Suprapubic skin (tissue), 4 donors: ENCODE measurements around the gene RPL22.

Source experiments
- CTCF ChIP-seq, 2 donors: fragments of 200-600 bp in 1 of 2; fragments of 450-650 bp in 1 of 2; sonication (generic) in 1 of 2; IDR thresholded peaks; one replicate each; pipeline ENCODE4 v1.5.1; 2016 to 2019; ENCODE audit warnings: antibody characterized with exemption in 2 of 2, mild to moderate bottlenecking in 1 of 2, moderate library complexity in 1 of 2
- POLR2A ChIP-seq, 2 donors: fragments of 450-650 bp; IDR thresholded peaks; one replicate each; pipeline ENCODE4 v1.6.1; 2017; ENCODE audit warnings: antibody characterized with exemption in 2 of 2, mild to moderate bottlenecking in 2 of 2, moderate library complexity in 2 of 2
- POLR2AphosphoS5 ChIP-seq, 3 donors: sonication (generic); formaldehyde crosslinking; IDR thresholded peaks; one replicate each; pipeline ENCODE4 v1.6.1; 2017; ENCODE audit warnings: antibody characterized with exemption in 3 of 3

DNA sequence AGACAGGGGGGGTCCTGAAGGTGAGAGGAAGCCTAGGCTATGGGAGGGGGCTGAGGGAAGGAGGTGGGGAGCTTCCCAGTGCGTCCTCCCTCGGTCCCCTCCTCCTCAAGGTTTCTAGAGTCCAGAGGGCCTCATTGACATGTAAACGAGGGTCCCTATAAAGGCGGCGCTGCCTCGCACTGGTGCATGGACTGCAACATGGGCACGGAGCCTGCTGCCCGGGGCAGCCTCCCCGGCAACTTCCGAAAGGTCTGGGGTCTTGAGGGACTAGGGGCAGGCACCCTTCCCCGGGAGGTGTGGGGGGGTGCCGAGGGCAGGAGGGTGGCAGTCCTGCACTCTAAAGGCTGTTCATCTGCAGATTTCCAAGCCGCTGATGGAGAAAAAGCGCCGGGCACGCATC is 44.6 kb upstream of the RPL22 start, which contains the start of gene HES3:
- TF ChIP-seq CTCF (IDR thresholded peaks at IDR 0.05) (no peak), POLR2A (IDR thresholded peaks at IDR 0.05) (no peak), POLR2AphosphoS5 (IDR thresholded peaks at IDR 0.05) (no peak)
